ENCODE results near the gene LYRM9.
"Not testable (repeated sequence)": the region's sequence is repeated elsewhere in the genome, so short reads cannot be mapped to it uniquely, and the experiment has no call there.

Gene LYRM9

DNA sequence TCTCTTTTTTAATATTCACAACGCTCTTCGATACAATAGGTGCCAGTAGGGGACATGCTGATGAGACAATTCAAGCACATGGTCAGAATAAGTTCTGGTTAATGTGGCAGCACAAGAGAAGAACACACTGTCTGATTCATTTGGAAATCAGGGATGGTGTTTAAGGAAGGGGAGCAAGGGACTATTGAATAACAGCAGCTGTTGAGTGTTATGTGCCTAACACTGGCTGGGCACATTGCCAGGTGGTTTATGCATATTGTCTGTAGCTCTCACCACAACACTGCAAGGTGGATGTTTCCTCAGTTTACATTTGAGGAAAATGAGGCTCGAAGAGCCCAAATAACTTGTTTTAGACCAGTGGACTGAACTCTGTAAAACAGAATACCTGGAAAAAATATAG, 44.2 kb downstream of the LYRM9 start:
- H3K27ac Mint-ChIP-seq = no peak overlapping the region
- no peak overlapping the region for H3K4me3 Mint-ChIP-seq
- ATAC-seq (no peak), DNase-seq (no peak)
- H3K9me3 Mint-ChIP-seq = no peaks in the 10 kb centered on the region
- peaks cover 19% of the 10 kb centered on the region for H3K4me1 Mint-ChIP-seq
- peaks cover 2% of the 10 kb centered on the region for H3K27me3 Mint-ChIP-seq
- no peaks in the 10 kb centered on the region for H3K36me3 Mint-ChIP-seq (ENCODE audit: low read depth)

DNA sequence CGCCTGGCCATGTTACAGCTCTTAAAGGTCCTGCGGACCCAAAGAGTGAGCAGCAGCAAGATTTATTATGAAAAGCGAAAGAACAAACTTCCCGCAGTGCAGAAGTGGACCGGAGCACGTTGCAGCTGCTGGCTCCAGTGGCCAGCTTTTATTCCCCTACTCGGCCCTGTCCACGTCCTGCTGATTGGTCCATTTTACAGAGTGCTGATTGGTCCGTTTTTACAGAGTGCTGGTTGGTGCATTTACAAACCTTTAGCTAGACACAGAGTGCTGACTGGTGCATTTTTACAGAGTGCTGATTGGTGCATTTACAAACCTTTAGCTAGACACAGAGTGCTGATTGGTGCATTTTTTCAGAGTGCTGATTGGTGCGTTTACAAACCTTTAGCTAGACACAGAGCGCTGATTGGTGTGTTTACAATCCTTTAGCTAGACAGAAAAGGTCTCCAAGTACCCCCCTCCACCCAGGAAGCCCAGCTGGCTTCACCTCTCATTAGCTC, 46.3 kb downstream of the LYRM9 start:
- not testable (repeated sequence) for H3K36me3 Mint-ChIP-seq (ENCODE audit: low read depth); ATAC-seq; DNase-seq; H3K9me3 Mint-ChIP-seq; H3K27me3 Mint-ChIP-seq
- peak overlapping the region; percentile 47 for H3K4me3 Mint-ChIP-seq
- H3K27ac Mint-ChIP-seq = peak overlapping the region; percentile 68
- H3K4me1 Mint-ChIP-seq = peaks cover 19% of the 10 kb centered on the region

DNA sequence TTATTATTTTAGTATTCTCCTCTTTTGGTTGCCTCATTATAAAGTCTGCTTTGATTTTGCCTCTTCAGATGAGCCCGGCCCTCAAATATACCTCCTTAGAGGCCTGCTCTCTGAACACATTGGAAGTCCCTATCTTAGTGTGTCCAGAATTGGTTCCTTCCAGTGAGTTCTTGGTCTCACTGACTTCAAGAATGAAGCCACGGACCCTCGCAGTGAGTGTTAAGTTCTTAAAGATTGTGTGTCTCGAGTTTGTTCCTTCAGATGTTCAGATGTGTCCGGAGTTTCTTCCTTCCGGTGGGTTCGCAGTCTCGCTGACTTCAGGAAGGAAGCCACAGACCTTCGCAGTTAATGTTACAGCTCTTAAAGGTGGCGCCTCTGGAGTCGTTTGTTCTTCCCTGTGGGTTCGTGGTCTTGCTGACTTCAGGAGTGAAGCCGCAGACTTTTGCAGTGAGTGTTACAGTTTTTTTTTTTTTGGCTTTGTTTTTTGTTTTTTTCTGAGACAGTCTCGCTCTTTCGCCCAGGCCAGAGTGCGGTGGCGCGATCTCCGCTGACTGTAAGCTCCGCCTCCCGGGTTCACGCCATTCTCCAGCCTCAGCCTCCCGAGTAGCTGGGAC, 47.0 kb downstream of the LYRM9 start:
- DNase-seq (peak; percentile 36), ATAC-seq (peak; percentile 72)
- H3K27me3 Mint-ChIP-seq = no peaks in the 10 kb centered on the region
- peaks cover 19% of the 10 kb centered on the region for H3K4me1 Mint-ChIP-seq
- H3K27ac Mint-ChIP-seq = peak overlapping the region; percentile 68
- H3K9me3 Mint-ChIP-seq = no peaks in the 10 kb centered on the region
- H3K36me3 Mint-ChIP-seq (ENCODE audit: low read depth) = no peaks in the 10 kb centered on the region
- peak overlapping the region; percentile 47 for H3K4me3 Mint-ChIP-seq

DNA sequence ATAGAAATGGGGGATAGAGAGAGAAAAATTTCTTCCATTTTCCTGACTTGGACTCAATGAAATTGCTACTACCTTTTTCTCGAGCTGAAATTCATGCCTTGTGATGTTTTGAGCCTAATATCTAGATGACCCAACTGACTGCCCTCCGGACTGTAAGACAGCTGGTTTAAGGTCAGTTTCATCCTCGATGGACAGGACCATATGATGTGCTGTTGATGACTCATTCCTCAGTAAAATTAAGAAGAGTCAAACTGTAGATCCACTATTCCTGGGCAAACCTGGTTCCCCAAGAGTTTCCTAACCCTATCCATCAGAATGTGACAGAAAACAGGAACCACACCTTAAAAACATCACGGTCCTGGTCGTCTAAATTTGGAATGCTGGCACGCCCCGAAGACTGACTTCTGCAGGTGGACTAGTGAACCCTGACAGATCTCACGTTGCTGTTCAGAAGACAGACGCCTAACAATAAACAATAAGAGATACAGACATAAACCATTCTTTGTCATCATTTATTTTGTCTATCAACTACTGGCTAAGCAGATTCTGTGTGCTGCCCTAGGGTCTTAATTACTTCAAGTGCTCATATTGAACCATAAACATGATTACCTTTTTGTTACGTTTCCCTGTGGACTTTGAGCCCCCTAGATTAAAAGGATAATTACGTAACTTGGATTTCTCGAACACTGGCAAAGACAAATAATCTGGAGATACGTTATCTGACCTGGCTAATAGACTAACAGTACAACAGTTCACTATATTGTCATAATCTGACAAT, 47.7 kb downstream of the LYRM9 start:
- no peaks in the 10 kb centered on the region for H3K27me3 Mint-ChIP-seq
- no peaks in the 10 kb centered on the region for H3K36me3 Mint-ChIP-seq (ENCODE audit: low read depth)
- ATAC-seq (no peak), DNase-seq (no peak)
- H3K9me3 Mint-ChIP-seq = no peaks in the 10 kb centered on the region
- H3K4me1 Mint-ChIP-seq = peaks cover 19% of the 10 kb centered on the region
- no peak overlapping the region for H3K4me3 Mint-ChIP-seq
- no peak overlapping the region for H3K27ac Mint-ChIP-seq

DNA sequence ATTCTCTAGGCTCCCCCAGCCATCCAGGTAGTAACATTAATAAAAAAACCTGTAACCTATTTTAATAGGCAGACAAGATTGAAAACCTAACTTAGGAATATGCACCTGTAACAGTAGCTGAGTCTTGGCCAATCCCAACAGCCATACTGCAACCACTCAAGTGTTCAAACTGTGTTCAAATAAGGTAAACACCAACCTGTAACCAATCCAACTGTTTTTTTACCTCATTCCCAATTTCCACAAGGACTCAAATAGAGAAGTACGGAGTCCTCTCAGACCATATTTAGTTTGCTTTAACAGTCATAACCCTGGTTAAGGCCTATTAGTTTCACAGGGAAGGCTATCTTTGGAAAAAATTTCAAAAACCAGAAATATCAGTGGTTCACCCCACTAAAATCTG, 52.5 kb downstream of the LYRM9 start:
- ATAC-seq (no peak), DNase-seq (no peak)
- peaks cover 3% of the 10 kb centered on the region for H3K4me1 Mint-ChIP-seq
- H3K27me3 Mint-ChIP-seq = no peaks in the 10 kb centered on the region
- no peak overlapping the region for H3K4me3 Mint-ChIP-seq
- H3K36me3 Mint-ChIP-seq (ENCODE audit: low read depth) = no peaks in the 10 kb centered on the region
- no peak overlapping the region for H3K27ac Mint-ChIP-seq
- no peaks in the 10 kb centered on the region for H3K9me3 Mint-ChIP-seq

DNA sequence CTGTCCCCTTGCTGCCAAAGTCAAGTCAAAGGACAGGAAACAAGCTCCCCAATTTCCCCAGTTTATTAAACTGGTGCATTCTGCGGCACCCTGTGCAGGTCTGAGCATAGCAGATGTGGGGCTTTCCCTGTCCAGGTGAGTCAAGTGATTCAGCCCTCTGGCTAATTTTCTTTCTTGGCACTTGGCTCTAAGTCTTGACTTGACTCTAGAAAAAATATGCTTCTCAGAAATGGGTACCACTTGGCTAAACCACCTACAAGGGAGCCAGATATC, 52.8 kb downstream of the LYRM9 start:
- H3K27me3 Mint-ChIP-seq; H3K9me3 Mint-ChIP-seq; DNase-seq; H3K4me3 Mint-ChIP-seq; H3K27ac Mint-ChIP-seq; H3K36me3 Mint-ChIP-seq (ENCODE audit: low read depth); H3K4me1 Mint-ChIP-seq: not testable (repeated sequence)
- peak; percentile 54 for ATAC-seq

DNA sequence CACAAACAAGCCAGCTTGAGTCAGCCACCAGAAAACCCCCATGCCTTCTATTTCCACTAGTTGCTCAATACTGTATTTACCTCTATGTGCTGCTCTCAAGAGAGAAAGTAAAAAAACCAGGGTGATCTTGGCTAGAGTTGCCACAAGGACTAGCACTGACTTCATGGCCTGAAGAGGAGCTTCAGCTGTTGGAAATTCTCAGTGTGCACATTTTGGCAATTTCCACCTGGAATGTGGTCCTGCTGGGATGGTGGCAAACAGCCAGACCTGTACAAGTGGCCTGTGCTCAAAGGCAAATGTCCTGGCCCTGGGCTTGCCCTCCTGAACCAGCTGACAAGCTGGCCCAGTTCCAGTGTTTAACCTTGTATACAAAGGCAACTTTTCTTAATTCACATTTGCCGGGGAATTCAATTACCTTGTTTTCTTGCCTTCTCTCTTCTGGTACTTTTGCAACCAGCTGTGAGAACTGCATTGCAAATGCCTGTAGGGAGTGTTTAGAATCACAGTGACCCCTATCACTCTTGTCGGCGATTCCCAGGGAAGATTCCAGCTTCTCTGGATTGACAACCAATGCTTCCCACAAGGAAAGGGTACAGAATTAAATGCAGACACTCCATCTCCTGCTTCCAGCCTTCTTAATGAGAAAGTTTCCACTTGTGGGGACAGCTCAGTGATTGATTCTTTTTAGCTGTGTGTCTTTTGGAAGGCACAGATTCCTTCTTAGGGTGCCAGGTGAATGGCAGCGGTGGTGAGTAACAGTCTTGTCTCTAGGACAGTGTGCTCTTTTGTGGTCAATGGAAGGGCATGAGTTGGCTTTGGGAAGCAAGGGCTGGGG, 53.4 kb downstream of the LYRM9 start:
- H3K36me3 Mint-ChIP-seq (ENCODE audit: low read depth); H3K9me3 Mint-ChIP-seq; H3K27ac Mint-ChIP-seq; H3K27me3 Mint-ChIP-seq; DNase-seq; H3K4me3 Mint-ChIP-seq; H3K4me1 Mint-ChIP-seq: not testable (repeated sequence)
- ATAC-seq = peak; percentile 24

DNA sequence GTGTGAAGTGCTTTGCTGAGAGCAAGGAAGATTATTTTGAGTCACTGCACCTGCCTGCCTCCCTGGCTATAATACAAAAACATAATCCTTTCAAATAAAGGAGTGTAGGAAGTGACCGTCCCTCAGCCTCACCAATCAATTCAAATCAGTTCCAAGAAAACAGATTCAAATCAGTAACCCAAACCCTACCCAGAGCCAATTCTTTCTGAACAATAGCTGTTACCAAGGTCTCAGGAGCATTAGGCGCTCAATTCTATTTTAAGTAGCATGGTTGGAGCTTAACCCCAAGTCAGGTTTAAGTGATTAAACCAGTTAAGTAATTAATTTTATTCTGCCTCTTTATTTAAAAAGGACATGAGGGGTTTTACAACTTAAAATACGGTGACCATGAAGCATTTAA, 54.6 kb downstream of the LYRM9 start:
- H3K27ac Mint-ChIP-seq; DNase-seq; H3K9me3 Mint-ChIP-seq; H3K4me1 Mint-ChIP-seq; H3K4me3 Mint-ChIP-seq; H3K36me3 Mint-ChIP-seq (ENCODE audit: low read depth); H3K27me3 Mint-ChIP-seq; ATAC-seq: not testable (repeated sequence)

DNA sequence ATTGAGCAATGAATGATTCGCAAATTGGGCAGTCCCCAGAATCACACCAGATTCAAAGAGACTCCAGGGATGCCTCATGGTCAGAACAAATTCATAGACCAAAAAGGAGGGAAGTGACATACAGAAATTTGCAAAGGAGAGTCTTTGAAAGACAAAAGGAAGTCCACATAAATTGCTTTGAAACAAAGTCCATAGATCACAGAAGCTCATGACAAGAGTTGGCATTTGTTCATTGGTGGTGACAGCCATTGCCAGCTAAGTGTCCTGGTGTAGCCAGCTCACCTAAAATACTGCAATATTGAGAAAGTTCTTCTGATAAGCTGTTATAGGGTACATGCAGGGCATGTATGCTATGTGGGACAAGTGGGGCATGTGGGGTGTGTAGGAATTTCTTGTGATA, 55.4 kb downstream of the LYRM9 start:
- H3K4me1 Mint-ChIP-seq; DNase-seq; H3K4me3 Mint-ChIP-seq; H3K27me3 Mint-ChIP-seq; ATAC-seq; H3K36me3 Mint-ChIP-seq (ENCODE audit: low read depth); H3K27ac Mint-ChIP-seq; H3K9me3 Mint-ChIP-seq: not testable (repeated sequence)

DNA sequence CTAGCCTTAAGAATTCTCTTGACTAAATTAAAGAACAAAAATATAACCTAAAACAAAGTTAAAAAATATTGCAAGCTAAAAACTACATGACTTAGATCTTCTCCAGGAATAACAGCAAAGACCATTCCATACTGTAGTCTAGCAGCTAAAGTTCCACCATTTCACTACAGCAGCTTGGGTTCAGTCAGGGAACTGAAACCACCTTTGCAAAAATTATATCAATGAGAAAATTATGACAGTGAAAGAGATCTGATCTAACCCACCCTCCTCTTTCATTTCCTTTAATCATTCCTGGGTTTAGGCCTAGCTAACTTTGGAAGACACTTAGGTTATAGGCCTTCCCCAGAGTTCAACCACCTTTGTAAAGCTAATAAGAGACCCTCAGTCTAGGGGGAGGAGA, 56.5 kb downstream of the LYRM9 start:
- Mint-ChIP-seq H3K9me3 (peaks cover 4% of the 10 kb centered on the region), H3K36me3 (ENCODE audit: low read depth) (no peaks in the 10 kb centered on the region), H3K27me3 (no peaks in the 10 kb centered on the region), H3K27ac (no peak overlapping the region), H3K4me3 (no peak overlapping the region), H3K4me1 (no peaks in the 10 kb centered on the region)
- DNase-seq (no peak), ATAC-seq (no peak)

DNA sequence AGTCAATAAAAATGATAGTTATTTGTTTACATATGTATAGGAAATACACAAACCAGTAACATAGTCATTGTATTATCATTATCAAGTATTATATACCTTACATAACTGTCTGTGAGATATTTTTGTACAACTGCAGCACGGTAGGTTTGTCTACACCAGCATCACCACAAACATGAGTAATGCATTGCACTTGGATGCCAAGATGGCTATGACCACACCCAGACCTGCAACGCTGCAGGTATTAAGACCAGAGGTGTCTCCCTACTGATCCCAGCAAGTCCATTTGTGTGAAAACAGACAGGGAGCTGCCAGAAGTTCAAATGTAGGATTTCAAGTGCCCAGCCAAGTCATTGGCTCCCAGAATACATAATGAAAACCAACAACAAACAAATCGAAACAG, 58.6 kb downstream of the LYRM9 start:
- ATAC-seq (no peak), DNase-seq (no peak)
- Mint-ChIP-seq H3K27ac (no peak overlapping the region), H3K4me3 (no peak overlapping the region), H3K27me3 (no peaks in the 10 kb centered on the region), H3K36me3 (ENCODE audit: low read depth) (no peaks in the 10 kb centered on the region), H3K4me1 (no peaks in the 10 kb centered on the region), H3K9me3 (peaks cover 4% of the 10 kb centered on the region)

DNA sequence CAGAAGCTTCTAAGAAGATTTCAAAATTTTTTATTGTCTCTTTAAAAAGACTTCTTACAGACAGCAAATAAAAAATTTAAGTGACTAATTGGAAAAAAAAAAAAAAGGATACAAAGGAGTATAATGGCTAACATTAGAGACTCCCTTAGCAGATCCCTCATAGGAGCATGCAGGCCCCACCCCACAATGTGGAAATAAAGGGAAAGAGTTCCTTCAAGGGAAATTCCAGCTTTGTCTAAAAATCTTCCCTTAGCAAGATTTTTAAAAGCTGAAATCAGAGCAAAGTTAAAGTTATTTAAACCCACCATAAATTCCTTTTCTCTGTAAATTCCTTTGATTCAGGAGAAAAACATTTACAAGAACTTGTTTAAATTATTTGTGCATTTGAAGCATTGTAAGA, 60.3 kb downstream of the LYRM9 start:
- DNase-seq (no peak), ATAC-seq (no peak)
- Mint-ChIP-seq H3K27ac (no peak overlapping the region), H3K4me3 (no peak overlapping the region), H3K9me3 (peaks cover 4% of the 10 kb centered on the region), H3K36me3 (ENCODE audit: low read depth) (no peaks in the 10 kb centered on the region), H3K4me1 (no peaks in the 10 kb centered on the region), H3K27me3 (no peaks in the 10 kb centered on the region)

DNA sequence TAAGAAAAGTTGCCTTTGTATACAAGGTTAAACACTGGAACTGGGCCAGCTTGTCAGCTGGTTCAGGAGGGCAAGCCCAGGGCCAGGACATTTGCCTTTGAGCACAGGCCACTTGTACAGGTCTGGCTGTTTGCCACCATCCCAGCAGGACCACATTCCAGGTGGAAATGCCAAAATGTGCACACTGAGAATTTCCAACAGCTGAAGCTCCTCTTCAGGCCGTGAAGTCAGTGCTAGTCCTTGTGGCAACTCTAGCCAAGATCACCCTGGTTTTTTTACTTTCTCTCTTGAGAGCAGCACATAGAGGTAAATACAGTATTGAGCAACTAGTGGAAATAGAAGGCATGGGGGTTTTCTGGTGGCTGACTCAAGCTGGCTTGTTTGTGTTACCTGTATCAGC, 63.3 kb downstream of the LYRM9 start:
- not testable (repeated sequence) for H3K4me3 Mint-ChIP-seq; H3K27ac Mint-ChIP-seq; H3K36me3 Mint-ChIP-seq (ENCODE audit: low read depth); H3K4me1 Mint-ChIP-seq; DNase-seq; H3K27me3 Mint-ChIP-seq; H3K9me3 Mint-ChIP-seq; ATAC-seq

DNA sequence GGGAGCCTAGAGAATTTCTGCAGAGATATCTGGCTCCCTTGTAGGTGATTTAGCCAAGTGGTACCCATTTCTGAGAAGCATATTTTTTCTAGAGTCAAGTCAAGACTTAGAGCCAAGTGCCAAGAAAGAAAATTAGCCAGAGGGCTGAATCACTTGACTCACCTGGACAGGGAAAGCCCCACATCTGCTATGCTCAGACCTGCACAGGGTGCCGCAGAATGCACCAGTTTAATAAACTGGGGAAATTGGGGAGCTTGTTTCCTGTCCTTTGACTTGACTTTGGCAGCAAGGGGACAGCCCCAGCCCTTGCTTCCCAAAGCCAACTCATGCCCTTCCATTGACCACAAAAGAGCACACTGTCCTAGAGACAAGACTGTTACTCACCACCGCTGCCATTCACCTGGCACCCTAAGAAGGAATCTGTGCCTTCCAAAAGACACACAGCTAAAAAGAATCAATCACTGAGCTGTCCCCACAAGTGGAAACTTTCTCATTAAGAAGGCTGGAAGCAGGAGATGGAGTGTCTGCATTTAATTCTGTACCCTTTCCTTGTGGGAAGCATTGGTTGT, 63.9 kb downstream of the LYRM9 start:
- not testable (repeated sequence) for H3K9me3 Mint-ChIP-seq; H3K36me3 Mint-ChIP-seq (ENCODE audit: low read depth); H3K27ac Mint-ChIP-seq; H3K4me1 Mint-ChIP-seq; DNase-seq; H3K27me3 Mint-ChIP-seq; H3K4me3 Mint-ChIP-seq
- ATAC-seq = peak; percentile 43

Data from activated naive CD8-positive, alpha-beta T cell treated with anti-CD3 and anti-CD28 coated beads, Interleukin-2, amount 50 U/mL, for 24 hours (primary cell).